Measurements from ENCODE around the gene CBFA2T2. TPM values are rescaled to one million over a fixed set of nuclear protein-coding genes. Genes with fewer than 3 reads are reported as not detected.

CBFA2T2 gene
- total RNA-seq, 1 donor from 2014 or later: 17.5 TPM

- TF ChIP-seq CTCF (IDR thresholded peaks at IDR 0.05; ENCODE audit: unreplicated experiment): no peak
- Mint-ChIP-seq H3K27ac (ENCODE audit: unreplicated experiment) (no peak overlapping the region), H3K27me3 (ENCODE audit: unreplicated experiment) (no peaks in the 10 kb centered on the region), H3K4me1 (ENCODE audit: unreplicated experiment) (peaks cover 13% of the 10 kb centered on the region), H3K4me3 (ENCODE audit: unreplicated experiment) (no peak overlapping the region), H3K9me3 (ENCODE audit: unreplicated experiment) (no peaks in the 10 kb centered on the region), H3K36me3 (ENCODE audit: low read depth, unreplicated experiment) (peaks cover 3% of the 10 kb centered on the region)
- DNase-seq (ENCODE audit: low spot score): no peak
These were observed 132.9 kb downstream of the CBFA2T2 start for GRCh38 chr20:33622705-33623365.

GRCh38 chr20:33624399-33624798, 134.5 kb downstream of the CBFA2T2 start:
- no peaks in the 10 kb centered on the region for H3K27me3 Mint-ChIP-seq (ENCODE audit: unreplicated experiment)
- DNase-seq (ENCODE audit: low spot score): no peak
- no peak for TF ChIP-seq CTCF (IDR thresholded peaks at IDR 0.05; ENCODE audit: unreplicated experiment)
- H3K9me3 Mint-ChIP-seq (ENCODE audit: unreplicated experiment): no peaks in the 10 kb centered on the region
- peaks cover 9% of the 10 kb centered on the region for H3K4me1 Mint-ChIP-seq (ENCODE audit: unreplicated experiment)
- H3K36me3 Mint-ChIP-seq (ENCODE audit: low read depth, unreplicated experiment): peaks cover 4% of the 10 kb centered on the region
- H3K27ac Mint-ChIP-seq (ENCODE audit: unreplicated experiment): no peak overlapping the region
- H3K4me3 Mint-ChIP-seq (ENCODE audit: unreplicated experiment): no peak overlapping the region

GRCh38 chr20:33626190-33626589, 136.3 kb downstream of the CBFA2T2 start:
- H3K9me3 Mint-ChIP-seq (ENCODE audit: unreplicated experiment): no peaks in the 10 kb centered on the region
- no peak for DNase-seq (ENCODE audit: low spot score)
- peaks cover 9% of the 10 kb centered on the region for H3K4me1 Mint-ChIP-seq (ENCODE audit: unreplicated experiment)
- H3K36me3 Mint-ChIP-seq (ENCODE audit: low read depth, unreplicated experiment): peaks cover 15% of the 10 kb centered on the region
- H3K27ac Mint-ChIP-seq (ENCODE audit: unreplicated experiment): no peak overlapping the region
- H3K4me3 Mint-ChIP-seq (ENCODE audit: unreplicated experiment): no peak overlapping the region
- no peaks in the 10 kb centered on the region for H3K27me3 Mint-ChIP-seq (ENCODE audit: unreplicated experiment)
- no peak for TF ChIP-seq CTCF (IDR thresholded peaks at IDR 0.05; ENCODE audit: unreplicated experiment)

GRCh38 chr20:33627577-33628216, 137.8 kb downstream of the CBFA2T2 start:
- TF ChIP-seq CTCF (IDR thresholded peaks at IDR 0.05; ENCODE audit: unreplicated experiment): no peak
- no peaks in the 10 kb centered on the region for H3K9me3 Mint-ChIP-seq (ENCODE audit: unreplicated experiment)

GRCh38 chr20:33629533-33629932, 139.6 kb downstream of the CBFA2T2 start:
- no peak overlapping the region for H3K27ac Mint-ChIP-seq (ENCODE audit: unreplicated experiment)
- H3K9me3 Mint-ChIP-seq (ENCODE audit: unreplicated experiment): no peaks in the 10 kb centered on the region
- no peak for TF ChIP-seq CTCF (IDR thresholded peaks at IDR 0.05; ENCODE audit: unreplicated experiment)
- no peaks in the 10 kb centered on the region for H3K27me3 Mint-ChIP-seq (ENCODE audit: unreplicated experiment)
- no peak overlapping the region for H3K4me3 Mint-ChIP-seq (ENCODE audit: unreplicated experiment)
- peaks cover 15% of the 10 kb centered on the region for H3K36me3 Mint-ChIP-seq (ENCODE audit: low read depth, unreplicated experiment)
- H3K4me1 Mint-ChIP-seq (ENCODE audit: unreplicated experiment): peaks cover 4% of the 10 kb centered on the region
- DNase-seq (ENCODE audit: low spot score): no peak

More at GRCh38 chr20:33627577-33628216, 137.8 kb downstream of the CBFA2T2 start:
- Mint-ChIP-seq H3K27me3 (ENCODE audit: unreplicated experiment) (no peaks in the 10 kb centered on the region), H3K4me1 (ENCODE audit: unreplicated experiment) (peaks cover 9% of the 10 kb centered on the region), H3K27ac (ENCODE audit: unreplicated experiment) (no peak overlapping the region), H3K4me3 (ENCODE audit: unreplicated experiment) (peak overlapping the region; percentile 0), H3K36me3 (ENCODE audit: low read depth, unreplicated experiment) (peaks cover 15% of the 10 kb centered on the region)
- DNase-seq (ENCODE audit: low spot score): no peak

Measured in endothelial cell (in vitro differentiated cells).